ENCODE measurements around the gene COA8. TPM values are rescaled to one million over a fixed set of nuclear protein-coding genes. Genes with fewer than 3 reads are reported as not detected.

COA8 gene
- total and polyA plus RNA-seq, 4 donors: 30.6 to 59.8 (median 39.5) TPM

GRCh38 chr14:103624860-103625259, 62.1 kb downstream of the COA8 start:
- DNase-seq: peak in 1 of 3 donors; percentile 33
- TF ChIP-seq CTCF (IDR thresholded peaks at IDR 0.05; ENCODE audit: control extremely low read depth, extremely low read depth): no peak
- H3K4me3 ChIP-seq: no peak overlapping the region
- H3K9me3 ChIP-seq (ENCODE audit: control insufficient read depth in 4 of 4, insufficient read depth in 3 of 4, low read length in 3 of 4): no peaks in the 10 kb centered on the region
- peak overlapping the region in 1 of 2 donors; percentile 88 for H3K27ac ChIP-seq (ENCODE audit: low read depth in 1 of 2, low read length in 1 of 2)
- WGBS, 2 donors: 16 to 28% methylated on average over 9 to 10 of the region's 10 CpGs
- H3K36me3 ChIP-seq (ENCODE audit: control insufficient read depth in 4 of 4, insufficient read depth in 4 of 4, low read length in 4 of 4): no peaks in the 10 kb centered on the region
- H3K4me1 ChIP-seq (ENCODE audit: control insufficient read depth in 5 of 5, insufficient read depth in 5 of 5, low read length in 5 of 5): peaks cover 0 to 20% (median 17%) of the 10 kb centered on the region in 5 donors
- peak; percentile 22 for ATAC-seq (ENCODE audit: insufficient read depth, low FRiP score)
- no peak overlapping the region for H3K9ac ChIP-seq (ENCODE audit: insufficient read depth in 1 of 2, low read length in 2 of 2)
- no peaks in the 10 kb centered on the region for H3K27me3 ChIP-seq (ENCODE audit: control insufficient read depth in 3 of 3, insufficient read depth in 3 of 3, low read length in 2 of 3)

GRCh38 chr14:103625356-103626095, 62.8 kb downstream of the COA8 start:
- peaks cover 0 to 23% (median 20%) of the 10 kb centered on the region in 5 donors for H3K4me1 ChIP-seq (ENCODE audit: control insufficient read depth in 5 of 5, insufficient read depth in 5 of 5, low read length in 5 of 5)

GRCh38 chr14:103626146-103626850, 63.5 kb downstream of the COA8 start:
- Histone ChIP-seq H3K4me3 (no peak overlapping the region), H3K36me3 (ENCODE audit: control insufficient read depth in 4 of 4, insufficient read depth in 4 of 4, low read length in 4 of 4) (no peaks in the 10 kb centered on the region), H3K9me3 (ENCODE audit: control insufficient read depth in 4 of 4, insufficient read depth in 3 of 4, low read length in 3 of 4) (no peaks in the 10 kb centered on the region), H3K4me1 (ENCODE audit: control insufficient read depth in 5 of 5, insufficient read depth in 5 of 5, low read length in 5 of 5) (peaks cover 0 to 26% (median 22%) of the 10 kb centered on the region in 5 donors), H3K27ac (ENCODE audit: low read depth in 1 of 2, low read length in 1 of 2) (peak overlapping the region in 1 of 2 donors; percentile 3), H3K27me3 (ENCODE audit: control insufficient read depth in 3 of 3, insufficient read depth in 3 of 3, low read length in 2 of 3) (no peaks in the 10 kb centered on the region), H3K9ac (ENCODE audit: insufficient read depth in 1 of 2, low read length in 2 of 2) (no peak overlapping the region)
- TF ChIP-seq CTCF (IDR thresholded peaks at IDR 0.05; ENCODE audit: control extremely low read depth, extremely low read depth): no peak
- 87 to 93% methylated on average over 5 of the region's 5 CpGs for WGBS, 2 donors
- no peak for DNase-seq
- ATAC-seq (ENCODE audit: insufficient read depth, low FRiP score): no peak

More at GRCh38 chr14:103625356-103626095, 62.8 kb downstream of the COA8 start:
- Histone ChIP-seq H3K36me3 (ENCODE audit: control insufficient read depth in 4 of 4, insufficient read depth in 4 of 4, low read length in 4 of 4) (no peaks in the 10 kb centered on the region), H3K9me3 (ENCODE audit: control insufficient read depth in 4 of 4, insufficient read depth in 3 of 4, low read length in 3 of 4) (no peaks in the 10 kb centered on the region), H3K27me3 (ENCODE audit: control insufficient read depth in 3 of 3, insufficient read depth in 3 of 3, low read length in 2 of 3) (no peaks in the 10 kb centered on the region), H3K27ac (ENCODE audit: low read depth in 1 of 2, low read length in 1 of 2) (peak overlapping the region in 1 of 2 donors; percentile 88), H3K9ac (ENCODE audit: insufficient read depth in 1 of 2, low read length in 2 of 2) (no peak overlapping the region), H3K4me3 (no peak overlapping the region)
- no peak for TF ChIP-seq CTCF (IDR thresholded peaks at IDR 0.05; ENCODE audit: control extremely low read depth, extremely low read depth)
- DNase-seq (no peak), ATAC-seq (ENCODE audit: insufficient read depth, low FRiP score) (no peak)
- WGBS, 2 donors: 32 to 36% methylated on average over 11 of the region's 11 CpGs

All from lung (tissue), 12 donors.